GM18511 (cell line): ENCODE measurements around the gene RANBP9.

Experiments
- ATAC-seq: cut with Tn5 transposase; IDR thresholded peaks from one replicate; pipeline ENCODE4 v1.9.1; 2021; ENCODE audit warnings: mild to moderate bottlenecking, moderate library complexity; ENCODE audit not compliant: unreplicated experiment

RANBP9 gene

GRCh38 chr6:13655700-13656099, 55.9 kb downstream of the RANBP9 start:
- ATAC-seq: no peak

- ATAC-seq: no peak
Measured at GRCh38 chr6:13654496-13654895, 57.1 kb downstream of the RANBP9 start.

- ATAC-seq: no peak
Measured at GRCh38 chr6:13653296-13653695, 58.3 kb downstream of the RANBP9 start.

- no peak for ATAC-seq
Measured at GRCh38 chr6:13649393-13649792, 62.2 kb downstream of the RANBP9 start.

GRCh38 chr6:13648850-13649249, 62.8 kb downstream of the RANBP9 start:
- no peak for ATAC-seq

GRCh38 chr6:13643125-13643524, 68.5 kb downstream of the RANBP9 start:
- ATAC-seq: no peak

- ATAC-seq: no peak
Measured at GRCh38 chr6:13641315-13641714, 70.3 kb downstream of the RANBP9 start.

- ATAC-seq: no peak
Measured at GRCh38 chr6:13638626-13639025, 73.0 kb downstream of the RANBP9 start.

GRCh38 chr6:13638014-13638413, 73.6 kb downstream of the RANBP9 start:
- no peak for ATAC-seq

GRCh38 chr6:13635948-13636658, 75.5 kb downstream of the RANBP9 start:
- ATAC-seq: no peak

GRCh38 chr6:13633343-13633742, 78.3 kb downstream of the RANBP9 start:
- ATAC-seq: no peak

- no peak for ATAC-seq
Measured at GRCh38 chr6:13630499-13630898, 81.1 kb downstream of the RANBP9 start.

- ATAC-seq: no peak
Measured at GRCh38 chr6:13629459-13630116, 82.0 kb downstream of the RANBP9 start.

GRCh38 chr6:13624871-13625288, 86.8 kb downstream of the RANBP9 start:
- ATAC-seq: peak; percentile 55

- no peak for ATAC-seq
Measured at GRCh38 chr6:13617066-13617465, 94.6 kb downstream of the RANBP9 start.

GRCh38 chr6:13615792-13616120, 95.9 kb downstream of the RANBP9 start:
- ATAC-seq: peak; percentile 27

GRCh38 chr6:13614926-13615791, 96.5 kb downstream of the RANBP9 start, which contains the start of gene NOL7:
NOL7 (plus strand) TSS chr6:13615335; CDS start chr6:13615359, 24 bp downstream.
- peak; percentile 92 for ATAC-seq

GRCh38 chr6:13614126-13614925, 97.3 kb downstream of the RANBP9 start:
- ATAC-seq: peak; percentile 32

- ATAC-seq: no peak
Measured at GRCh38 chr6:13613029-13613594, 98.5 kb downstream of the RANBP9 start.

GRCh38 chr6:13611715-13612114, 99.9 kb downstream of the RANBP9 start:
- ATAC-seq: no peak
